ENCODE data around the gene EPS8L3.
"Not testable (repeated sequence)": the region's sequence is repeated elsewhere in the genome, so short reads cannot be mapped to it uniquely, and the experiment has no call there.

The EPS8L3 gene

DNA sequence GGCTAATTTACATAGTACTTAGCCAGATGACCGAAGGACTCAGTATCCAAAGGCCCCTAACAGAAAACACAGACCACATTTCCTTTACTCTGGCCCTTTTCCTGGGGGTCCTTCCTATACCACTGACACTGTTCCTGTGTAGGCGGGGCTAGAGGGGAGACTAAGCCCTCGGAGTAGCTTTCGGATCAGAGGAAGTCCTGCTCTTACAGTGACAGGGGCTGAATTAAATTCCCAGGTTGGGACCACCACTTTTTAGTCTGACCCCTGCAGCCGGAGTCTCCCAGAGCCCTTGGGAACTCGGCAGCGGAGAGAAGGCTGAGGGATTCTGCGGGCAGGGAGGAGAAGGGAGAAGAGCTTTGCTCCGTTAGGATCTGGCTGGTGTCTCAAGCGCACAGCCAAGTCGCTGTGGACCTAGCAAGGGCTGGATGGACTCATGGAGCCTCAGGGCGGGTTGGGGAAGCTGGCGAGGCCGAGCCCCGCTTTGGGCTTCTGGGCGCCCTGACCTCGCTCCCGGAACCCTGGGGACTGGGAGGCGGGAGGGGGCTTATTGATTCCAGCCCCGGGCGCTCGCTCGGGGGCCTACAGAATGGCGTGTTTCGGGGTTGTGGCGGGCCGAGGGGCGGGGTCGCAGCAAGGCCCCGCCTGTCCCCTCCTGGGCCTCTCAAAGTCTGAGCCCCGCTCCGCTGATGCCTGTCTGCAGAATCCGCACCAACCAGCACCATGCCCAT lies 52.0 kb downstream of the EPS8L3 start, which contains the start of gene GSTM5:
Gene GSTM5, plus strand, starts transcription at position 659 of the 728 bp plus-strand sequence. Its CDS starts 62 bp downstream, at position 721.
- DNase-seq (ENCODE audit: low spot score): peak; percentile 0

DNA sequence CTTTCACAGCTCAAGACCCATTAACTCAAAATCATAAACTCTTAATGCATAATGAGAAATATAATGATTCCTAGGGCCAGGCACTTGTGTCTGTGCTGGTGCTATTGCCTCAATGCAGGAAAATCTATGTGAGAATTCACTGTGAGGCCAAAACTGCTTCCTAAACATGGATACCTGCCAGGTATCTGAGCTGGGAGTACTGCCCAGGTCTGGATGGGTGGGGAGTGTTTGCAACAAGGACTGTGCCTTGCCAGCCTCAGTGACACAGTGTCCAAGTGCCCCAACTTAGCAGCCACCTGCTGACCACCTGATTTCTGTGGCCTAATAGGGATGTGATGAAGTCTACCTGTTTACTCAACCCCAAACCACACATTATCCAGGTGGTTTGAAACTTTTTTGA lies 53.9 kb downstream of the EPS8L3 start:
- not testable (repeated sequence) for DNase-seq (ENCODE audit: low spot score)

DNA sequence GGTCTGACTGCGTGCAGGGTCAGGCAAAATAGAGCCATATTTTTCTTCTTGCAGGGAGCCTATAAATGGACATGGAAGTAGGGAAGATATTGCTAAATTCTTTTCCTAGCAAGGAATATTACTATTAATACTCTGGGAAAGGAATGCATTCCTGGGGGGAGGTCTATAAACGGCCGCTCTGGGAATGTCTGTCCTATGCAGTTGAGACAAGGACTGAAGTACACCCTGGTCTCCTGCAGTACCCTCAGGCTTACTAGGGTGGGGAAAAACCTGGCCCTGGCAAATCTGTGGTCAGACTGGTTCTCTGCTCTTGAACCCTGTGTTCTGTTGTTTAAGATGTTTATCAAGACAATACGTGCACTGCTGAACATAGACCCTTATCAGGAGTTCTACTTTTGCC lies 54.8 kb downstream of the EPS8L3 start:
- DNase-seq (ENCODE audit: low spot score): peak; percentile 0

DNA sequence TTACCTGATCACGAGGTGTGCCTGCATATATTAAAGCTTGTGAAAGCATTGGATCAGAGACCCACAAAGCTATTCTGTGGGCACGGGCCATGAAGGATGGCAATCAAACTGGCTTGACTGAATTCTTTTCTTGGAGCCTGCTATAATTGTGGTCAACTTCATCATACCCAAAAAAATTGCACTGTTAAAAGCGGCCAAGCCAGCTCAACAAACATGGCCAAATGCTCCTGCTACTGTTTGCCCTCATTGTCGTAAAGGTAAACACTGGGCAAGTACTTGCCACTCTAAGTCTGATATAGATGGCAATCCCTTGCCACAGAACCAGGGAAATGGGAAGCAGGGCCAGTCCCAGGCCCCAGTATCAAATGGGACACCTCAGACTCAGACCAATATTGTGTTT lies 58.3 kb downstream of the EPS8L3 start:
- peak; percentile 0 for DNase-seq (ENCODE audit: low spot score)

DNA sequence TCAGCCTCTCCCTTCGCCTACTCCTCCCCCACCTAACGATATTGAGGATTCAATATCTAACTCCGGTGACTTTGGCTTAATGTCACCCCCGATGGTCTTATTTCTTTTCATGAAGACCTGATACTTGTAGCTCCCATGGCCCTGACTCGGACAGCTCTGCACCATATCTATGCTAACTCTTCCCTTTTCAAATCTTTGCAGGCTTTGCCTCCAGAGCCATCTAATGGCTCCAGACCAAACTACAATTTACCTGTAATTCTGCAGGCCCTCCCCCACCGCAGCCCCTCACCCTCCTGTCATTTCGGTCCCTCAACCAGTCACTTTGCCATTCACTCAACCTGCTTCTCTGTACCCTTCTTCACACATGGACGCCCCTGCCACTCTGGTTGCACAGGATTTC lies 59.5 kb downstream of the EPS8L3 start:
- DNase-seq (ENCODE audit: low spot score): peak; percentile 0

DNA sequence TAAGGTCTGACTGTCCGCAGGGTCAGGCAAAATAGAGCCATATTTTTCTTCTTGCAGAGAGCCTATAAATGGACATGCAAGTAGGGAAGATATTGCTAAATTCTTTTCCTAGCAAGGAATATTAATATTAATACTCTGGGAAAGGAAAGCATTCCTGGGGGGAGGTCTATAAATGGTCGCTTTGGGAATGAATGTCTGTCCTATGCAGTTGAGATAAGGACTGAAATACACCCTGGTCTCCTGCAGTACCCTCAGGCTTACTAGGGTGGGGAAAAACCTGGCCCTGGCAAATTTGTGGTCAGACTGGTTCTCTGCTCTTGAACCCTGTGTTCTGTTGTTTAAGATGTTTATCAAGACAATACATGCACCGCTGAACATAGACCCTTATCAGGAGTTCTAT lies 60.8 kb downstream of the EPS8L3 start:
- DNase-seq (ENCODE audit: low spot score): not testable (repeated sequence)

Measured in kidney tubule cell (primary cell).